CD14-positive monocyte (primary cell): ENCODE data around the gene MROH2B. TPM values are rescaled to one million over a fixed set of nuclear protein-coding genes. Genes with fewer than 3 reads are reported as not detected.

Experiments
- DNase-seq, 3 donors: peaks; one replicate each; pipeline ENCODE4 v3.0.0-alpha.2; 2011 to 2022
- H2AFZ ChIP-seq: 2 replicates; pipeline ENCODE4 v1.6.0; 2012; ENCODE audit warnings: mild to moderate bottlenecking, low read depth, low read length, inconsistent platforms; ENCODE audit not compliant: insufficient read depth, poor library complexity, severe bottlenecking
- H3K27ac ChIP-seq, 2 donors: 1 replicate in 1 of 2; 2 replicates in 1 of 2; pipeline ENCODE4 v1.5.1; 2012 to 2013; ENCODE audit warnings: low read length in 2 of 2, control low read depth in 1 of 2, inconsistent platforms in 1 of 2, low read depth in 1 of 2, mild to moderate bottlenecking in 1 of 2
- H3K27me3 ChIP-seq, 2 donors: one replicate each; pipeline versions ENCODE4 v1.6.0 to v1.6.1; 2011 to 2013; ENCODE audit warnings: low read length in 2 of 2; ENCODE audit not compliant: control insufficient read depth in 2 of 2, insufficient read depth in 2 of 2
- H3K36me3 ChIP-seq, 2 donors: replicated peaks in 1 of 2; 1 replicate in 1 of 2; 2 replicates in 1 of 2; pipeline versions ENCODE4 v1.5.1 to v1.6.1; 2012 to 2013; ENCODE audit warnings: low read length in 2 of 2, control low read depth in 1 of 2, inconsistent platforms in 1 of 2, mild to moderate bottlenecking in 1 of 2; ENCODE audit not compliant: insufficient read depth in 2 of 2, control insufficient read depth in 1 of 2
- H3K4me1 ChIP-seq, 2 donors: 1 replicate in 1 of 2; 2 replicates in 1 of 2; pipeline versions ENCODE4 v1.5.1 to v1.6.1; 2012 to 2013; ENCODE audit warnings: low read length in 2 of 2, control low read depth in 1 of 2, inconsistent platforms in 1 of 2, mild to moderate bottlenecking in 1 of 2, moderate library complexity in 1 of 2; ENCODE audit not compliant: insufficient read depth in 2 of 2, control insufficient read depth in 1 of 2
- H3K4me2 ChIP-seq: replicated peaks from 2 replicates; pipeline ENCODE3; 2012; ENCODE audit warnings: low read length, moderate library complexity, mild to moderate bottlenecking; ENCODE audit not compliant: poor library complexity, severe bottlenecking; ENCODE audit errors: extremely low read depth
- H3K4me3 ChIP-seq, 3 experiments: fragments of 200-600 bp in 1 of 3; sonication (generic) in 1 of 3; replicated peaks in 1 of 3; 1 replicate in 2 of 3; 2 replicates in 1 of 3; pipeline ENCODE4 v1.5.1; 2011 to 2013; ENCODE audit warnings: low read length in 3 of 3, mild to moderate bottlenecking in 3 of 3, control low read depth in 2 of 3, low read depth in 2 of 3, inconsistent platforms in 1 of 3, moderate library complexity in 1 of 3
- H3K79me2 ChIP-seq: 2 replicates; pipeline ENCODE4 v1.6.0; 2012; ENCODE audit warnings: mild to moderate bottlenecking, control low read depth, inconsistent platforms, low read length, moderate library complexity; ENCODE audit not compliant: insufficient read depth
- H3K9ac ChIP-seq: 2 replicates; pipeline ENCODE4 v1.6.0; 2017; ENCODE audit warnings: low read length, mild to moderate bottlenecking; ENCODE audit not compliant: insufficient read depth, poor library complexity, severe bottlenecking
- H3K9me3 ChIP-seq, 2 donors: replicated peaks in 1 of 2; 1 replicate in 1 of 2; 2 replicates in 1 of 2; pipeline versions ENCODE4 v1.5.1 to v1.6.1; 2012 to 2013; ENCODE audit warnings: low read length in 2 of 2, control low read depth in 1 of 2; ENCODE audit not compliant: control insufficient read depth in 1 of 2, insufficient read depth in 1 of 2
- H4K20me1 ChIP-seq: 2 replicates; pipeline ENCODE4 v1.6.0; 2012; ENCODE audit warnings: mild to moderate bottlenecking, low read length, control low read depth, moderate library complexity; ENCODE audit not compliant: insufficient read depth
- H3K27ac Mint-ChIP-seq, 7 donors: one replicate each; pipeline ENCODE4 v1.8.0; 2020; ENCODE audit warnings: mild to moderate bottlenecking in 7 of 7, mixed read lengths in 7 of 7, moderate library complexity in 6 of 7, inconsistent platforms in 2 of 7
- H3K27me3 Mint-ChIP-seq, 3 donors: one replicate each; pipeline ENCODE4 v1.8.0; 2021 to 2022; ENCODE audit warnings: low read depth in 3 of 3, mild to moderate bottlenecking in 3 of 3, mixed read lengths in 3 of 3, moderate library complexity in 3 of 3, inconsistent platforms in 1 of 3
- H3K36me3 Mint-ChIP-seq, 2 donors: one replicate each; pipeline ENCODE4 v1.8.0; 2020; ENCODE audit warnings: mixed read lengths in 2 of 2, inconsistent platforms in 1 of 2, mild to moderate bottlenecking in 1 of 2
- H3K4me1 Mint-ChIP-seq: one replicate; pipeline ENCODE4 v1.8.0; 2020; ENCODE audit warnings: mild to moderate bottlenecking, mixed read lengths
- H3K4me3 Mint-ChIP-seq, 2 donors: one replicate each; pipeline ENCODE4 v1.8.0; 2020; ENCODE audit warnings: mild to moderate bottlenecking in 2 of 2, mixed read lengths in 2 of 2, moderate library complexity in 1 of 2
- H3K9me3 Mint-ChIP-seq, 7 donors: one replicate each; pipeline ENCODE4 v1.8.0; 2020 to 2022; ENCODE audit warnings: mixed read lengths in 7 of 7, mild to moderate bottlenecking in 6 of 7, moderate library complexity in 6 of 7, inconsistent platforms in 2 of 7
- CTCF ChIP-seq: fragments of 200-600 bp; IDR thresholded peaks from one replicate; pipeline ENCODE4 v1.8.0; 2022; ENCODE audit warnings: antibody characterized with exemption, mild to moderate bottlenecking
- WGBS: methylation state at CpG from one replicate; pipeline ENCODE4 v1.1.5; 2013; ENCODE audit warnings: missing lambda C conversion rate; ENCODE audit not compliant: insufficient coverage; 5-methylcytosine and 5-hydroxymethylcytosine counted together
- intact Hi-C, 2 donors: fragments of 100-400 bp; cut with micrococcal nuclease; formaldehyde crosslinking; loops; one replicate each; pipeline versions ENCODE4 v1.15.0 to v1.15.1; 2023
- polyA plus RNA-seq, 3 donors: library from polyadenylated mRNA; depleted of rRNA in 1 of 3; unstranded in 2 of 3; stranded (reverse) in 1 of 3; fragments of 300-500 nt in 2 of 3; fragments of >200 nt in 1 of 3; fragmentation: Illumina TruSeq in 2 of 3; gene quantifications; 1 replicate in 2 of 3; 2 replicates in 1 of 3; pipeline ENCODE4 v1.2.3, GENCODE V29; 2012 to 2021

MROH2B gene
- polyA plus RNA-seq, 3 donors, result not detected

GRCh38 chr5:40988746-40989510, 82.2 kb downstream of the MROH2B start:
- H3K27ac ChIP-seq, result no peak overlapping the region

GRCh38 chr5:40987349-40987748, 83.8 kb downstream of the MROH2B start:
- Mint-ChIP-seq H3K4me1 (no peaks in the 10 kb centered on the region), H3K27me3 (peaks cover 0 to 1% (median 0%) of the 10 kb centered on the region in 3 donors), H3K4me3 (no peak overlapping the region), H3K36me3 (no peaks in the 10 kb centered on the region), H3K9me3 (peaks cover 0 to 3% (median 3%) of the 10 kb centered on the region in 7 donors), H3K27ac (no peak overlapping the region)
- Histone ChIP-seq H3K4me3 (no peak overlapping the region), H2AFZ (no peak overlapping the region), H3K9ac (no peak overlapping the region), H3K27me3 (no peaks in the 10 kb centered on the region), H3K79me2 (no peaks in the 10 kb centered on the region), H3K36me3 (no peaks in the 10 kb centered on the region), H3K27ac (no peak overlapping the region), H4K20me1 (no peaks in the 10 kb centered on the region), H3K4me2 (no peak overlapping the region), H3K9me3 (no peaks in the 10 kb centered on the region), H3K4me1 (no peaks in the 10 kb centered on the region)
- DNase-seq, result no peak
- TF ChIP-seq CTCF, result no peak
- intact Hi-C loops, result no loop called here

More at GRCh38 chr5:40988746-40989510, 82.2 kb downstream of the MROH2B start:
- H3K4me1 ChIP-seq, result no peaks in the 10 kb centered on the region
- H3K27me3 ChIP-seq, result no peaks in the 10 kb centered on the region
- Mint-ChIP-seq H3K4me1 (no peaks in the 10 kb centered on the region), H3K36me3 (no peaks in the 10 kb centered on the region), H3K27ac (no peak overlapping the region), H3K4me3 (no peak overlapping the region), H3K27me3 (no peaks in the 10 kb centered on the region), H3K9me3 (peaks cover 0 to 3% (median 3%) of the 10 kb centered on the region in 7 donors)
- H3K4me2 ChIP-seq, result no peak overlapping the region
- H4K20me1 ChIP-seq, result no peaks in the 10 kb centered on the region
- no peaks in the 10 kb centered on the region for H3K79me2 ChIP-seq
- no peak overlapping the region for H3K9ac ChIP-seq
- H2AFZ ChIP-seq, result no peak overlapping the region
- TF ChIP-seq CTCF, result no peak
- H3K9me3 ChIP-seq, result no peaks in the 10 kb centered on the region
- intact Hi-C loops, result no loop called here
- no peaks in the 10 kb centered on the region for H3K36me3 ChIP-seq
- H3K4me3 ChIP-seq, result no peak overlapping the region
- no peak for DNase-seq
- WGBS, result 96% methylated on average over 4 of the region's 8 CpGs
